Tibial nerve (tissue), 3 donors: ENCODE results near the gene TMEM109.

Experiments used
- CTCF ChIP-seq, 5 experiments: fragments of 200-600 bp in 3 of 5; fragments of 450-650 bp in 2 of 5; sonication (generic) in 3 of 5; IDR thresholded peaks; one replicate each; pipeline ENCODE4 v1.5.1; 2016 to 2019; ENCODE audit warnings: antibody characterized with exemption in 5 of 5, mild to moderate bottlenecking in 3 of 5, moderate library complexity in 2 of 5
- POLR2A ChIP-seq, 2 donors: fragments of 450-650 bp; IDR thresholded peaks; one replicate each; pipeline ENCODE4 v1.6.1; 2017; ENCODE audit warnings: antibody characterized with exemption in 2 of 2, mild to moderate bottlenecking in 2 of 2, moderate library complexity in 2 of 2

GRCh38 chr11:60933416-60934123 is 19.6 kb downstream of the TMEM109 start:
- no peak for TF ChIP-seq CTCF (IDR thresholded peaks at IDR 0.05)
- TF ChIP-seq POLR2A (IDR thresholded peaks at IDR 0.05) = no peak
